Astrocyte (in vitro differentiated cells and primary cell): Measurements from ENCODE around the gene GORASP2.

Experiments
- CTCF ChIP-seq: IDR thresholded peaks from 2 replicates; pipeline ENCODE4 v1.5.1; 2011; ENCODE audit warnings: low read depth, mild to moderate bottlenecking, inconsistent platforms, low read length, moderate library complexity; ENCODE audit not compliant: insufficient read depth
- EZH2 ChIP-seq: IDR thresholded peaks from 2 replicates; pipeline ENCODE4 v1.6.1; 2012; ENCODE audit warnings: mild to moderate bottlenecking, low read length, inconsistent platforms; ENCODE audit not compliant: insufficient read depth

- TF ChIP-seq CTCF (no peak), EZH2 (no peak)
These were observed 70.6 kb downstream of the GORASP2 start for GRCh38 chr2:170999654-171000053.
